K562 (cell line): Measurements from ENCODE around the gene TWSG1. TPM values are rescaled to one million over a fixed set of nuclear protein-coding genes. Genes with fewer than 3 reads are reported as not detected.

Source experiments
- ARID1B ChIP-seq: fragments of 450-650 bp; IDR thresholded peaks from 2 replicates; pipeline ENCODE4 v1.6.1; 2016; ENCODE audit warnings: antibody characterized with exemption, mild to moderate bottlenecking, inconsistent platforms
- ATF7 ChIP-seq: fragments of 450-650 bp; IDR thresholded peaks from 2 replicates; pipeline ENCODE4 v1.7.1; 2014; ENCODE audit warnings: mild to moderate bottlenecking, moderate library complexity
- CREM ChIP-seq: IDR thresholded peaks from 2 replicates; pipeline ENCODE4 v1.6.1; 2014; ENCODE audit warnings: antibody characterized with exemption, low read depth
- E2F5 ChIP-seq: sonication (generic); formaldehyde crosslinking; IDR thresholded peaks from 2 replicates; pipeline ENCODE4 v1.8.0; 2022; ENCODE audit warnings: mild to moderate bottlenecking, missing genetic modification reagents
- ID3 ChIP-seq, 2 experiments: fragments of 250-450 bp in 1 of 2; fragments of 450-650 bp in 1 of 2; sonication (Bioruptor Pico) in 1 of 2; IDR thresholded peaks; 2 replicates each; pipeline versions ENCODE4 v1.6.1 to v1.8.0; 2016 to 2021; ENCODE audit warnings: mild to moderate bottlenecking in 2 of 2, moderate library complexity in 2 of 2, missing compliant biosample characterization in 1 of 2, missing genetic modification characterization in 1 of 2
- MBD2 ChIP-seq: sonication (generic); IDR thresholded peaks from 2 replicates; pipeline ENCODE4 v1.6.1; 2016; ENCODE audit warnings: low read depth, borderline replicate concordance
- MITF ChIP-seq: IDR thresholded peaks from 2 replicates; pipeline ENCODE4 v1.6.1; 2014; ENCODE audit warnings: antibody characterized with exemption
- OTX1 ChIP-seq: fragments of 450-650 bp; formaldehyde crosslinking; IDR thresholded peaks from 2 replicates; pipeline ENCODE4 v1.4.0; 2022; ENCODE audit warnings: mild to moderate bottlenecking
- POLR2AphosphoS5 ChIP-seq: IDR thresholded peaks from 2 replicates; pipeline ENCODE4 v1.6.1; 2011; ENCODE audit warnings: mild to moderate bottlenecking, low read depth, low read length, moderate library complexity; ENCODE audit not compliant: control insufficient read depth, insufficient read depth
- PTBP1 ChIP-seq: fragments of 200-400 bp; formaldehyde crosslinking; IDR thresholded peaks from 2 replicates; pipeline ENCODE4 v1.6.1; 2017; ENCODE audit warnings: low read depth, low read length
- REST ChIP-seq, 2 experiments: fragments of 450-650 bp; formaldehyde crosslinking in 1 of 2; IDR thresholded peaks; 2 replicates each; pipeline versions ENCODE4 v1.4.0 to v1.6.1; 2014 to 2020; ENCODE audit warnings: mild to moderate bottlenecking in 2 of 2, borderline replicate concordance in 1 of 2, low read depth in 1 of 2
- ZFP1 ChIP-seq: fragments of 450-650 bp; formaldehyde crosslinking; IDR thresholded peaks from 2 replicates; pipeline ENCODE4 v1.4.0; 2020; ENCODE audit warnings: mild to moderate bottlenecking, mixed read lengths
- ZNF224 ChIP-seq: sonication (generic); formaldehyde crosslinking; IDR thresholded peaks from 2 replicates; pipeline ENCODE4 v1.8.0; 2022; ENCODE audit warnings: mild to moderate bottlenecking, missing genetic modification reagents
- ZNF511 ChIP-seq: sonication (generic); formaldehyde crosslinking; IDR thresholded peaks from 2 replicates; pipeline ENCODE4 v1.8.0; 2022; ENCODE audit warnings: mild to moderate bottlenecking, missing genetic modification reagents
- ZNF57 ChIP-seq: fragments of 450-650 bp; formaldehyde crosslinking; IDR thresholded peaks from 2 replicates; pipeline ENCODE4 v1.4.0; 2020; ENCODE audit warnings: mild to moderate bottlenecking, moderate library complexity
- polyA plus RNA-seq, 8 experiments: library from polyadenylated mRNA; depleted of rRNA in 4 of 8; stranded (reverse) in 5 of 8; unstranded in 3 of 8; fragments of >200 nt; fragmentation: Nextera tagmentation in 2 of 8; fragmentation: Illumina TruSeq in 1 of 8; extraction: Ambion mirVana in 2 of 8; extraction: Trizol in 1 of 8; gene quantifications; 2 replicates each; pipeline versions ENCODE4 v1.2.1 to v1.2.3, GENCODE V29; 2011 to 2014; ENCODE audit warnings: inconsistent platforms in 1 of 8, missing spikeins in 1 of 8
- total RNA-seq, 7 experiments: library from RNA; depleted of rRNA in 6 of 7; stranded (reverse); fragments of >200 nt in 6 of 7; fragmentation: Illumina TruSeq in 2 of 7; extraction: Trizol in 2 of 7; gene quantifications; 2 replicates each; pipeline versions ENCODE4 v1.2.1 to v1.2.3, GENCODE V29; 2011 to 2021; ENCODE audit warnings: low replicate concordance in 1 of 7

TWSG1 gene
- total and polyA plus RNA-seq, 9 of the 15 experiments (the other 6 are each of a cell fraction or from before 2014, with no cell fraction given): 10.4 to 37.2 (median 25.1) TPM

- peak; percentile 34; the same call in 1 of the 2 replicates for TF ChIP-seq REST (IDR thresholded peaks at IDR 0.05; ENCODE audit: borderline replicate concordance)
- TF ChIP-seq REST (CRISPR knock-in tag; IDR thresholded peaks at IDR 0.05; ENCODE audit: low read depth): no peak
- TF ChIP-seq ZNF511 (CRISPR knock-in tag): peak; percentile 56; the same call in 1 of the 2 replicates
- TF ChIP-seq CREM: peak; percentile 4; the same call in 1 of the 2 replicates
- peak; percentile 45 for TF ChIP-seq MBD2
- TF ChIP-seq OTX1 (CRISPR knock-in tag): peak; percentile 64; the same call in 1 of the 2 replicates
- TF ChIP-seq ATF7: peak; percentile 81
- no peak for TF ChIP-seq ID3 (CRISPR knock-in tag; IDR thresholded peaks at IDR 0.05)
- TF ChIP-seq ID3 (tag; IDR thresholded peaks at IDR 0.05): 0 out of 2 replicates have a peak, but pooled peaks have one; percentile 46
- 0 out of 2 replicates have a peak, but pooled peaks have one; percentile 51 for TF ChIP-seq PTBP1
- TF ChIP-seq ZFP1 (CRISPR knock-in tag): 0 out of 2 replicates have a peak, but pooled peaks have one; percentile 27
- peak; percentile 60; the same call in 1 of the 2 replicates for TF ChIP-seq ZNF57 (CRISPR knock-in tag)
- TF ChIP-seq ZNF224 (CRISPR knock-in tag): no peak
- TF ChIP-seq E2F5 (CRISPR knock-in tag): no peak
- peak; percentile 61; the same call in 1 of the 2 replicates for TF ChIP-seq POLR2AphosphoS5
- TF ChIP-seq MITF: no peak
- TF ChIP-seq ARID1B: peak; percentile 88
Measured at GRCh38 chr18:9404565-9405060, 70.0 kb downstream of the TWSG1 start (continued).
